Stimulated activated CD8-positive, alpha-beta memory T cell treated with anti-CD3 and anti-CD28 coated beads, Interleukin-15, amount 100 ng/mL, for 24 hours (primary cell): ENCODE data around the gene S100P.
"Not testable (repeated sequence)": the region's sequence is repeated elsewhere in the genome, so short reads cannot be mapped to it uniquely, and the experiment has no call there.

Experiments
- DNase-seq: peaks from one replicate; pipeline ENCODE4 v3.0.0-alpha.2; 2020; ENCODE audit warnings: low read depth

S100P gene

DNA sequence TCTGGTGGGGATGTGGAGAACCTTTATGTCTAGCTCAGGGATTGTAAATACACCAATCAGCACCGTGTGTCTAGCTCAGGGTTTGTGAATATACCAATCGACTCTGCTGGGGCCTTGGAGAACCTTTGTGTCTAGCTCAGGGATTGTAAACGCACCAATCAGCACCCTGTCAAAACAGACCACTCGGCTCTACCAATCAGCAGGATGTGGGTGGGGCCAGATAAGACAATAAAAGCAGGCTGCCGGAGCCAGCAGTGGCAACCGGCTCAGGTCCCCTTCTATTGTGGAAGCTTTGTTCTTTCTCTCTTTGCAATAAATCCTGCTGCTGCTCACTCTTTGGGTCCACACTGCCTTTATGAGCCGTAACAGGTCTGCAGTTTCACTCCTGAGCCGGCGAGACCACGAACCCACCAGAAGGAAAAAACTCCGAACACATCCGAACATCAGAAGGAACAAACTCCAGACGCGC is 20.5 kb upstream of the S100P start:
- not testable (repeated sequence) for DNase-seq

DNA sequence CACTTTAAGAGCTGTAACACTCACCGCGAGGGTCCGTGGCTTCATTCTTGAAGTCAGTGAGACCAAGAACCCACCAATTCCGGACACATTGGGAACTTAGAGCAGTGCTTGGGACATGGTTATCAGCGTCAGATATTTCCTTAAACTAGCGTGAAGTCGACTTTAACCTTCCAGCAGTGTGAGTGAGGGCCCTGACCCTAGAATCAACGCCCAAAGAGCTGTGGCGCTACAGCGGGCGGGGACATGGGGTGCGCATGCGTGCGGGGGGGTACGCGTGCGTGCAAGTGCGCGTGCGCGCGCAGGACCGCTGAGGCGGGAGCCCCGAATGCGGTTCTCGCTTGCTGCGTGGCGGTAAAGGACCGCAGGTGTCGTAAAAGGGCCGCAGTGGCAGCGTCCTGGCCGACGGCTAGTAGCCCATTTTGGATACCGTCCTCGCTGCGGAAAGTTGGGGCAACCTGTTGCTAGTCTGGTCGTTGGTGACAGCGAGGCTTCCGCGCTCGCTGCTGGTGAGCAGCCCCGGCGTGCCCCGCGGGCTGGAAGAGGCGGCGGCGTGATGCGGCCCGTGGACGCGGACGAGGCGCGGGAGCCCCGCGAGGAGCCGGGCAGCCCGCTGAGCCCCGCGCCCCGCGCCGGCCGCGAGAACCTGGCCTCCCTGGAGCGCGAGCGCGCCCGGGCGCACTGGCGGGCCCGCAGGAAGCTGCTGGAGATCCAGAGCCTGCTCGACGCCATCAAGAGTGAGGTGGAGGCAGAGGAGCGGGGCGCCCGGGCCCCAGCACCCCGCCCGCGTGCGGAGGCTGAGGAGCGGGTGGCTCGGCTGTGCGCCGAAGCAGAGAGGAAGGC is 19.8 kb upstream of the S100P start:
- DNase-seq, result peak; percentile 92

DNA sequence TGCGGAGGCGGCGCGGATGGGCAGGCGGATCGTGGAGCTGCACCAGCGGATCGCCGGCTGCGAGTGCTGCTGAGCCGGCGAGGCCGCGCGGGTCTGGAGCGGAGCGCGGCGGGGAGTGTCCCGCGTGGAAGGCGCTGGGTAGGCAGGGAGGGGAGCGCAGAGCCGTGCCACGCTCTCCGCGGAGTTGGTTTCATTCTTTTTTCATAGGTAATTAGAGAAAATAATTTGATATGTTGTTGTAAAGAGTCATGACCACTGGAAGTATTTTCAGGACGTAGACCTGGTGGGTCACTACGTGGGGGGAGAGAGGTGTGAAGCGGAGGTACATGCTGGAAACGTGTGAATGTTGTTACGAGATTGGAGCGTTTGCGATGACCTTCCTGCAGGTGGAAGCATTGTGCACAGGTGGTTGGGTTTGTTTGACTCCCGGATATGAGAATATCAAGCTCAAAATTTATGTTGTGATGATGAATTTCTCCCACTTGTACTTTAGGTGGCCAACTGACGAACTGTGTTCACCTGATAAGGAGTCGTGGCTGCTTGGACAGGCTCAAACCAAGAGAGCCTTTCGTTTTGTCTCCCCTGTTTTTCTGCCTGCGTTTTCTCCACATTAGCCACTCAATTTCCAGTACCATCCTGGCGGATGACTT is 19.1 kb upstream of the S100P start:
- no peak for DNase-seq

DNA sequence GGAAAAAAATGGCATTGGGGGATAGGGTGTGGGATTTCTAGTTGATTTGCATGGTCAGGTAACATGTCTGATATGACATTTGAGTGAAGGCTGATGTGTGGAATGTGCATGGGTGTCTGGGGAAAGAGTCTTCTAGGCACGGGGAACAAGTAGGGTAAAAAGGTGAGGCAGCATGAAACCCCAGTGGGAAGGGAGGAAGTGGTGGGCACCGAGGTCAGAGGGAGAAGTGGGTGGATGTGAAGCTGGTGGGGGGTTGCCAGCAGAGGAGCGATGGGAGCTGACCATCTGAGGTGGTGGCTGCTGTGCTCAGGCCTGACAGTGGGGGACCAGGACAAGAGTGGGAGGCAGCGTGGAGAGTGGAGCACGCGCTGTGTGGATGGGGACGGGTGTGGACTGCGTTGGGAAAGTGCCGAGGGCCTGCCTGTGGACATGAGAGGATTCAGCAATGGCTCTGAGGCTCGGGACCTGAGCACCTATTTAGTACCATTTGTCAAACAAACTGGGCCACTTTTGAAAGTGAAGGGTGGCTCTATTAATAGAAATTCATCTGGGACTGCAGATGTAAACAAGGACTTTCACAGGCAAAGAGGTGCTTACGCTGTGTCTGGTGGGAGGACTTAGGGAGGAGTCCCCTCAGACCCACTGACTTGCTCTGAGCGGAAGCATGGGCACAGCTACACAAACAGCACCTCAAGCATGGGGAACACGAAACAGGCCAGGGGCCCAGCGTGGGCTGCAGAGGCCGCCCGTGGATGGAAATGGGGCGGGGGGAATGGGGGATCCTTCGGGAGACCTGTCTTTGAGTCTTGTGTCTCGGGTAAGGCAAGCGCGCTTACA is 16.7 kb upstream of the S100P start:
- no peak for DNase-seq

DNA sequence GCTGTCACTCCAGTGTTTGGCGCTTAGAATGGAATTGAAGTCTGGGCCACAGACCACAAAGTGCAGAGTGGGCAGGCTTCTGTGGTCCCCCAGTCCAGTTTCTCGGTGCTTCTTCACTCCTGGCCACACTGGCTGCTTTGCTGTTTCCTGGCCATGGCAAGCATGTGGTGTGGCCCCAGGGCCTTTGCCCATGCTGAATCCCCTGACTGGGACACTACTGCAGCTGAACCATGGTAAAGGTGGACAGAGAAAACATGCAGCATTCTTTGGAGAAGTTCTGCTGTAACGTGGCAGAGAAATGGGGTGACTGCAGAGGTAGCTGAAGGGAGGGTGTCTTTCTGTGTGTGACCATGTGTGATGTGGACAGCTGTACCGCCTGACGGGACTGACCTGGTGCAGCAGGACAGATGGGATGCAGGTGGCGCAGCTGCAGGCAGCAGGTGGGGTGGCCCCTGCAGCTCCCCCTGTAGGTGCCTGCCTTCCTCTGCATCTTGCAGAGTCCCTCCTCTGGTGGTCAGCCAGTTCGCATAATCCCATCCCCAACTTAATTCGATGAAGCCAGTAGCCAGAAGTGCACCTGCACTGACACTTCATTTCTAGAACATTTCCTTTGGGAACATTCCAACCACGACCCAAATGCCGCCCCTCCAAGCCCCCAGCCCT is 13.2 kb upstream of the S100P start:
- DNase-seq, result no peak

DNA sequence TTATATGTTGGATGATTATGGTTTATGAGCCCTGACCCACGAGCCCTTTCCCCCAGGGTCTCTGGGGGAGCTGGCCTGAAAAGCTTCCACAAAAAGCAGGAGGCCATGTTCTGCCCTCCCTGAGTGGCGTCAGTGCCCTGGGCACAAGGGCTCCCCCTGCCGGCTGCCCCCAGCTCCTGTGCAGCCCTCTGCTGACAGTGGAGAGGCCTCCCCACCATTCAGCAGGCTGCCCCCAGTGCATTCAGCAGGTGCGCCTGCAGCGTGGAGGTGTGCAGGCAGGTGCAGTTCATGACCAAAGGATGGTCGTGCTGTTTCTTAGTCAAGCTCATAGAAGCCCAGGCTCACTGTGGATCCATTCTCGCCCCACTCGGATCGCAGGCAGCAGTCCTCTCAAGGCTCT is 12.5 kb upstream of the S100P start:
- no peak for DNase-seq

DNA sequence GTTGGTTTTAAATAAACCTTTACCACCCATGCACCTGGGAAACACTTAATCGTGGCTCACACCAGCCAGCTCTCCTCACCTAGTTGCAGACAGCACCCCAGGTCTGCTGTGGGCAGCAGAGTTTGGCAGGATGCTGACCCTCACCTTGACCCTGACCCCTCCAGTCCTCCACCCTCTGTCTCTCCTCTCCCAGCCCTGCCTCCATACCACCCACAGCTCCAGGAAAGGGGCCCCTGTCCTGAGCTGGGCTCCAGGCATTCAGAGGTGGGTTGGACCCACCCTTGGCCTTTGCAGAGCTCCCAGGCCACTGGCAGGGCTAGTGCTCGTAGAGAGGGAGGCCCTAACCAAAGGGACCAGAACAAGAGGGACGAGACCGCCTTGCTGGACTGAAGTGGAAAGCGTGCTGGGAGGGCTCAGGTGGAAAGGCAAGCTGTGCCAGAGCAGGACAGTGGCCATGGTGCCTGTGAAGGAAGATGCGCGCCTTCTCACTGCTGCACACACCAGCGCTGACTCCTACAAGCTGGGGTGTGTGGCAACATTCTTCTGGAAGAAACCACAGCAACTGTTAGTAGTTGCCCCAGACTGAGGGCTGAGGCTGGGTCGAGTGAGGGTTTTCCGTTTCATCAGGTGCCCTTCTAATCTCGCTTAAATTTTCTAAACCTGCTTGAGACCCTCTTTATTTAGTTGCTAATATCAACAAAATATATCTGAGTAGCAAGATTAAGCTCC is 10.7 kb upstream of the S100P start:
- no peak for DNase-seq

DNA sequence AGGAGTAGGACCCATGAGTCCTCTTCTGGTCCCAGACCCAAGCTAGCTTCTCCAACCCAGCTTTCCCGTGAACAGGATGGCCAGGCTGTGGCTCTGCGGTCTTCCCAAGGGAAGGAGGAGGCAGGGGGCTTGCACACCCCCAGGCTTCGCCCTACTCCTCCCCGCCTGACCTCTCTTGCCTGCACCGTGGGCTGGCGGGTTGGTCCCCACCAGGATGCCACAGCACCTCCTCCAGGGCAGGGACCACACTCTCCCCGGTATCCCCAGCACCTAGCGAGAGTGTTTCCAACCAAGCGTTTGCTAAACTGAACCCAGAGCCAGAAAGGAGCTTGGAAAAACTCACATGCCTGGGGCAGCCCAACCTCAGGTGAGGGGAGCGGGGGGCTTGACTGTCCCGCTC is 9.0 kb upstream of the S100P start:
- DNase-seq, result no peak

DNA sequence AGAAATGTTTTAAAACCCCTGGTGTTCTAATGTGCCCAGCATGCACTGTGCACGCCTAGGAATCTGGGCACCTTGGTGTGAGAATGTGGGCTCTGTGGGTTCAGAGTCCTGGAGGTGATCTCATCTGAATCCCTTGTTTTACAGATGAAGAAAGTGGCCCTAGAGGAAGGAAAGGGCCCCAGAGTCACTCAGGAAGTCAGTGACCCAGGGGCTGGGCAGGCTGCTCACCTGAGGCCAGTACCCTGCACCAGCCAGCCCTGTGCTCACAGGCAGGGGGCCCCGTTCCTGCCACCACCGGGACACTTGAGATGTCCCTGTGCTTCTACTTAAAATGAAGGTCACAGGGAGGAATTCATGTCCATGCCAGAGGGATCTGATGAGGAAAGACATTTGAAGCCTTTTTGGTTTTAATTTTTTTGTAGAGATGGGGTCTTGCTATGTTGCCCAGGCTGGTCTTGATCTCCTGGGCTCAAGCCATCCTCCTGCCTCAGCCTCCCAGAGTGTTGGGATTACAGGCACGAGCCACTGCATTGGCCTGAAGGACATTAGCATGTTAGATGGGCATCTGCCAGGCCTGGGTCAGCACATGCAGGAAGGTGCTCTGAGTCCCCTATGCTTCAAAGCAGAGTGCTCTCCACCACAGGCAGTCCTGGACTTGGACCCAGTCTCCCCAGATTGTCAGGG is 7.4 kb upstream of the S100P start:
- no peak for DNase-seq

DNA sequence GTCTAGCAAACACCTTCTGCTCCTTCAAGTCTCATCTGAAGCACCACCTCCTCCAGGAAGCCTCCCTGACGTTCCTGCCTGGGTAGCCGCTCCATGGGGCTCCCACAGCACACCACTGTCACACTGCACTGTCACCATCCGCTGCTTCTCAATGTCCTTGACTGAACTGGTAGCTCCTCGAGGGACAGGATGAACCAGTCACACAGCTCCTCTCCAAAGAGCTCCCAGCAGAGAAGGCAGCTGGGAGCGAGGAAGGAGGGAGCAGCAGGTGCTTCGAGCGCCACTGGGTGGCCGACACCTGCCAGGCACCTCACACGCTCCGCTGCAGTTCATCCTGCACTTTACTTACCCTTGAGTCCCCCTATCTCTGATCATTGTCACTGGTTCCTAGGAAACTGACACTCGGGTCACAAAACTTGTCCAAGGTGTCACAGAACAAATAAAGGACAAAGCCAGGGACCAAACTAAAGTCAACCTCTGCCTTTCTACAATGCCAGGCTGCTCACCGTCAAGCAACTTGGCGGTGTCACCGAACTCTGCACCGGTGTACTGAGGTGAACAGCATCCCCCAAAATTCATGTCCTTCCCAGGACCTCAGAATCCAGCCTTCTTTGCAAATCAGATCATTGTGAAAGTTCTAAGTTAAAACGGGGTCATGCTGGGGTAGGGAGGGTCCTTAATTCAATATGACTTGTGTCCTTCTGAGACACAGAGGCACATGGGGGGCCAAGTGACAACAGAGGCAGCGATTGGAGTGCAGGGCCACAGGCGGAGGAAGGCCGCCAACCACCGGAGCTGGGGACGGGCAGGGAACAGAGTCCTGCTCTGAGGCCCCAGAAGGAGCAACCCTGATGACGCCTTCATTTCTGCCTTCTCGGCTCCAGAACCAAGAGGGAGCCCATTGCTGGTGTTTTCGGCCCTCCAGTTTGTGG is 5.5 kb upstream of the S100P start:
- no peak for DNase-seq

DNA sequence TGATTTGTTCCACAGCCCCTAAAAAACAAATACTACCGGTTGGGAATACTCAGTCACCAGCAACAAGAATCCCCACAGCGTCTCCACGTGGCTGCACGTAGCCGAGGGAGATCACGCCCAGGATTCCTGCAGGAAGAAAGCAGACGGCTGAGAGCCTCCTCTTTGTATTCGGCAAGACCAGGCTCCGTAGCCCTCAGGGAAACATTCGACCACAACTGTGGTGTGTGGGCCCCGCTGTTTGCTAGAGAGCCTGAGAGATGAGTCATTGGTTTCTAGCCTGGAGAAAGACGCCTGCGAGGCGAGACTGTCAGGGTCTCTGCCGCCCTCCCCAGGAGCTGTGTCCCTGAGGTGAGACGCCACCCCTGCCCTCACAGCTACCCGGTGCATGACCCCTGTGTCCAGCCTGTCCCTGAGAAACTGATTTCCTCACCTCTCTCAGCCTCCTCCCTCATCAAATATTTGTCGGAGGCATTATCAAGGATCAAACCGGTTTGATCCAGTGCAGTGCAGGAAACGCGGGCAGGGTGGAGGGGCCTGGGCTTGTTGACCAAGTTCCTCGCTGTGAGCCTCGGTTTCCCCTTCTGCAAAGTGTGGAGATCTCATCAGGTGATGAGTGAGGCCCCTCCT is 4.7 kb upstream of the S100P start:
- DNase-seq, result peak; percentile 40

DNA sequence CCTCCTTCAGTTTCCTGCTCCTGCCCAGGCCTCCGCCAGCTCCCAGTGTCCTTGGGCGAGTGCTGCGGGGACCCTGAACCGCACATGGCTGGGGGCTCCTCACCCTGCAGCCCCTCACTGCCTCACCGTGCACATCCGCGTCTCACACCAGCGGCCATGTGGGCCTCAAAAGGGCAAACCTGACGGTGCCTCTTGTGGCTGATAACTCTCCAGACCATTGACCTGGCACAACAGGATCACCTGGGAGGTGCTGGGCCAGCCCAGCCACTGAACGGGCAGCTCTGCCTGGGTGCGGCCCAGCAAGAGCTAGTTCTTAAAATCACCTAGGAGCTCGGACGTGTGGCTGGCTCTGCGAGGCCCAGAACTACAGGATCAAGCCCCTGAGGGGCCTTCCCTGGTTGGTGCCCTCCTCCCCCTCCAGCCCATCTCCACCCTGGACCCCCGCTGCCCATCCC is 4.1 kb upstream of the S100P start:
- DNase-seq, result no peak

DNA sequence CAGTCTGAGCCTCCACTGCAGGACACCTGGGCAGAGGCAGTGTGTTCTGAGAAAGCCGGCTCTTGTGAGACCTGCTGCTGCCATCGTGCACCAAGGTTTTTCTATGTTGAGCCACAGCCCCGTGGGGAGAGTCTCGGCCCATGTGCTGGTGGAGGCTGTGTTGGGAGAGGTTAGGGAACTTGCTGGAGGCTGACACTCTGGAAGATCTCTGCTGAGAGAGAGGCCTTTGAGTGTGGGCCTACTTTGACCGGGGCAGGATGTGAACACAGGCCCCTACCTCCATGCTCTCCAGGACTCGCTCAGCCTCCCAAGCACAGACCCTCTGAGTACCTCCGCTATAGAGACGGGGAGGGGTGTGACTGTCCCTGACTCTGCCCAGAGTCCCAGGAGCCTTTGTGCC is 1.3 kb upstream of the S100P start:
- no peak for DNase-seq

DNA sequence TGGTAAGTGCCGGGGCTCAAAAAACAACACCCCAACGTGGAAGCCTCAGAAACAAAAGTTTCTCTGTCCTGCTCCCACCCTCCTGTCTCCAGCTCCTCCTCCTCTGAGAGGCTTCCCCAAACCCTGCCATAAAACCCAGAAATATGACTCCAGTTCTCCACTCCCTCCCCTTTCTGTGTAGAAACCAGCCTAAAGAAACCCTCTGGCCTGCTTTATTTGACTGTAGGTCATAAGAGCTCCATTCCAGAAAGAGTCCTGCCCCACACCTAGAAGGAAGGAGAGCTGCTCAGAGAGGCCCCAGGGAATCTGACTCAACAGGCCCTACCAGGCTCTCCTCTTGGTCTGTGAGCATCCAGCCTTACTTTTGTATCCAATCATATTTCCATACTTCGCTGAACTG is 872 bp upstream of the S100P start:
- no peak for DNase-seq

DNA sequence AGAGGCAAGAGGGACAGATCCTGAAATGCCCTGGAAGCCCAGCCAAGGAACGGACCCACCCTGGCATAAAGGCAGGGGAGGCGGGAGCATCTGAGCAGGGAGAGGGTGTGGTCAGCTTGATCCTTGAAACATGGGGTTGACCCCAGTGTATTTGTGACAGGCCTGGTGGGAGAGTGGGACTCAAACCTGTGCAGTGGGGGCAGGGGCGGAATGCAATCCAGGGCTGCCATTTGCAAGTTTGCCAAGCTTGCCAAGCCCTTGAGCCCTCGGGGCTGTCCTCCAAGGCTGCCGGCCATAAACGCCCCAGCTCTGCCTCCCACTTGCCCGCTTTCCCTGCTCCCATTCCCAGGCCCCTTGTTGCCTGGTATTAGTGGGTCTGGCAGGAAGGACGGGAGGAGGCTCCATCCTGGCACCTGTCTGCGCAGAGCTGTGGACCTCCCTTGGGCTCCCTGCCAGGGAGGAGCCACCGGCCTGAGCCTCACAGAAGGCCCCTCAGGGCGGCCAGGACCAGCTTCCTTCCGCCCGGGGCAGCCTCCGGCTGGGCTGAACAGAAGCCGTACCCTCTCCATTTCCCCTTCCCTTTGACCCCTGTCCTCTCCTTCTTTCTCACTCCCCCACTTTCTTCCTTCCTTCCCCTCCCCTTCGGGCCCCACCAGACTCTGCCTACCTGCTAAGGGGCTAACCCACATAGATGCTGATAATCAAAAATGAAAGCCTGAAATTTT is 661 bp downstream of the S100P start:
- no peak for DNase-seq

DNA sequence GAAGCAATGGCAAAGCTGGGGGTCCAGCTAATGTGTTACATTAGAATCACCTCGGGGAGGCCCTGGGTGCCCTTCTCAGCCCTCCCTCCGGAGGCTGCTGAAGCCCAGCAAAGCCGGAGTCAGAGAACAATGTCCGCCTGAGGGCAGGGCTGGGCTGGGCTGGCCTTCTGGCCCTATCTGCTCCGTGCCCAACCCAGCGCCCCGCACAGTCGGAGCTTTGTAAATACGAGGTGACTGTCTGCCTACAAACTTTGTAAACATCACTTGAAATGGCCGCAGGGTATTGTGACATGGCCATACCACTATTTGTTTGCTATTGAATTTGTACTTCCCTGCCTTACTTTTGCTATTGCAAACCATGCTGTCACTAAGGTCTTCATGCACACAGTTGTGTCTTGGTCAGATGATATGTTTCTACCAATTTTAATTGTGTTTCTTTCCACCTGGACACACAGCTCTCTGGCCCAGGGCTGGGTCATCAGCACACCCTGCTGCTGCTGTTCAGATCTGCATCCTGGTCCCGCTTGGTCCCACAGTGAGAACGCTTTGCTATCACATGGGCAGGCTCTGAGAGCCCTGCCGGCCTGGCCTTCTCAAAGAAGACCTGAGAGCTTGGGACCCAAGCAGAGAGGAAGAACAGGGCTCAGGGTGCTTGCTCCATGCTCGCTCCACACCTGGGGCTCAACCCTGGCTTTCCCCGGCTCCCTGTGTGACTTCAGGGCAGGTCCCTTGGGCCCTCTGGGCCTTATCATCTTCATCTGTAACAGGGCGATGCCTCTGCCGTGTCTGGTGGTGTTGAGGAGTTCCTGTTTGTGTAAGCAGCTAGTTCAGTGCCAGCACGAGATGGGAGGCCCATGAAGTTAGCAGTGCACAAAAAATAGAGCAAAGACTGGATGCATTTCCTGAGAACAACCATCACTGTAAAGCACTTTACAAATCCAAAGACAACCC is 2.3 kb downstream of the S100P start:
- DNase-seq, result no peak

DNA sequence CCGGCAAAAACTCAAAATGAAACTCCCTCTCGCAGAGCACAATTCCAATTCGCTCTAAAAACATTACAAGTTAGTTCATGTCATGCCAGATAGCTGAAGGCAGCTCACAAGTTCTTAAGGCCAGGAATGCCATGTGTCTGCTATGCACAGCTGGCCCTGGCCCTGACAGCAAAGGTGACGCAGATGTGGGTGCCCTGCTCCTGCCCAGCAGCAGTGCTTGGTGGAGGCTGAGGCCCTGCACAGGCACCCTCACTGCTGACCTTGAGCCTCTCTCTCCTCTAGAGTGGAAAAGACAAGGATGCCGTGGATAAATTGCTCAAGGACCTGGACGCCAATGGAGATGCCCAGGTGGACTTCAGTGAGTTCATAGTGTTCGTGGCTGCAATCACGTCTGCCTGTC is 2.9 kb downstream of the S100P start:
- no peak for DNase-seq
